Right lobe of liver (tissue), 6 donors: ENCODE data around the gene PNMA3. TPM values are rescaled to one million over a fixed set of nuclear protein-coding genes. Genes with fewer than 3 reads are reported as not detected.
"Not testable (repeated sequence)": the region's sequence is repeated elsewhere in the genome, so short reads cannot be mapped to it uniquely, and the experiment has no call there.

Experiments
- ATAC-seq, 4 donors: fragments of 200-7000 bp; cut with Tn5 transposase; one replicate each; pipeline ENCODE4 v1.9.1; 2020; ENCODE audit warnings: mild to moderate bottlenecking in 4 of 4, moderate library complexity in 4 of 4
- DNase-seq, 3 donors: peaks; one replicate each; pipeline ENCODE4 v3.0.0-alpha.2; 2020
- H3K27ac ChIP-seq, 3 donors: fragments of 200-600 bp; one replicate each; pipeline ENCODE4 v1.8.0; 2022
- H3K27me3 ChIP-seq, 2 donors: fragments of 200-600 bp; one replicate each; pipeline ENCODE4 v1.8.0; 2022
- H3K36me3 ChIP-seq, 4 donors: fragments of 200-600 bp; sonication (generic) in 1 of 4; one replicate each; pipeline versions ENCODE4 v1.5.1 to v1.8.0; 2017 to 2022; ENCODE audit warnings: control low read depth in 1 of 4
- H3K4me1 ChIP-seq, 4 donors: fragments of 200-600 bp; sonication (generic) in 1 of 4; one replicate each; pipeline versions ENCODE4 v1.5.1 to v1.8.0; 2017 to 2022; ENCODE audit warnings: control low read depth in 1 of 4
- H3K4me3 ChIP-seq, 3 donors: fragments of 200-600 bp; one replicate each; pipeline ENCODE4 v1.8.0; 2022
- H3K9me3 ChIP-seq, 4 donors: fragments of 200-600 bp; sonication (generic) in 1 of 4; one replicate each; pipeline versions ENCODE4 v1.5.1 to v1.8.0; 2017 to 2022; ENCODE audit warnings: control low read depth in 1 of 4
- POLR2A ChIP-seq: fragments of 450-650 bp; IDR thresholded peaks from one replicate; pipeline ENCODE4 v1.6.1; 2017; ENCODE audit warnings: antibody characterized with exemption, mild to moderate bottlenecking
- WGBS: methylation state at CpG from one replicate; pipeline ENCODE4 v1.1.6; 2018; ENCODE audit warnings: low coverage, low lambda C conversion rate; ENCODE audit not compliant: insufficient coverage; ENCODE audit errors: missing lambda C conversion rate; 5-methylcytosine and 5-hydroxymethylcytosine counted together
- intact Hi-C, 2 donors: fragments of 100-400 bp; cut with DNase I; formaldehyde crosslinking; loops; one replicate each; pipeline versions ENCODE4 v1.11.2 to v1.14.1; 2022
- total RNA-seq, 6 experiments: library from RNA; depleted of rRNA in 2 of 6; stranded (reverse); fragments of >200 nt in 2 of 6; fragmentation: NEBNext Ultra II Directional in 3 of 6; extraction: Animal tissue kit (Norgen Biotek cat#: 25700) in 3 of 6; gene quantifications; one replicate each; pipeline versions ENCODE4 v1.1.0 to v1.2.4, GENCODE V29; 2016 to 2023
- TF ChIP-seq, protein P1 (sequence below), 4 donors: fragments of 200-600 bp in 3 of 4; fragments of 450-650 bp in 1 of 4; IDR thresholded peaks; one replicate each; pipeline versions ENCODE4 v1.5.1 to v1.8.0; 2016 to 2022; ENCODE audit warnings: antibody characterized with exemption in 4 of 4, mild to moderate bottlenecking in 2 of 4
- donor health status: DM: no; HTN: yes; CAD: no.
- donor health status: DM: no; HTN: no; CAD: no.
- donor health status: DM: no; HTN: no; CAD: no.
- donor health status: DM: no; HTN: yes; CAD: no.
- donor health status: DM: no; HTN: yes; CAD: no.

PNMA3 gene
- total RNA-seq, 6 experiments from 2014 or later, result 0.09 to 0.74 (median 0.42) TPM; not detected in 2

DNA sequence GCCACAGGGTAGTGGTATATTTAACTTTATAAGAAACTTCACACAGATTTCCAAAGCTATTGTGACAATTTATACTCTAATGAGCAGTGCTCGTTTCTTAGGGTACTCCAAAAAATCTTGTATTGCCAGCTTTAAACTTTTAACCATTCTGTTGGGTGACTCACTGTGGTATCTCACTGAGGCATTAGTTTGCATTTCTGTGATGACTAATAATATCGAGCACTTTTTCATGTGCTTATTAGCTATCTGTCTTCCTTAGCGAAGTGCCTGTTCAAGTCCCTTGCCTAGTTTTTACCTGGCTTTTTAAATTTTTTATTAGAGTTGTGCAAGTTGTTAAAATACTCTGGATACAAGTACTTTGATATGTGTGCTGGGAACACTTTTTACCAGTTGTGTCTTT is 5.5 kb downstream of the PNMA3 start:
- no peak for ATAC-seq
- Histone ChIP-seq H3K4me3 (no peak overlapping the region), H3K36me3 (no peaks in the 10 kb centered on the region), H3K9me3 (no peaks in the 10 kb centered on the region), H3K27ac (no peak overlapping the region), H3K27me3 (no peaks in the 10 kb centered on the region), H3K4me1 (no peaks in the 10 kb centered on the region)
- 27% methylated on average over 3 of the region's 3 CpGs for WGBS
- intact Hi-C loops, result no loop called here
- no peak for DNase-seq
- TF ChIP-seq, protein P1, sequence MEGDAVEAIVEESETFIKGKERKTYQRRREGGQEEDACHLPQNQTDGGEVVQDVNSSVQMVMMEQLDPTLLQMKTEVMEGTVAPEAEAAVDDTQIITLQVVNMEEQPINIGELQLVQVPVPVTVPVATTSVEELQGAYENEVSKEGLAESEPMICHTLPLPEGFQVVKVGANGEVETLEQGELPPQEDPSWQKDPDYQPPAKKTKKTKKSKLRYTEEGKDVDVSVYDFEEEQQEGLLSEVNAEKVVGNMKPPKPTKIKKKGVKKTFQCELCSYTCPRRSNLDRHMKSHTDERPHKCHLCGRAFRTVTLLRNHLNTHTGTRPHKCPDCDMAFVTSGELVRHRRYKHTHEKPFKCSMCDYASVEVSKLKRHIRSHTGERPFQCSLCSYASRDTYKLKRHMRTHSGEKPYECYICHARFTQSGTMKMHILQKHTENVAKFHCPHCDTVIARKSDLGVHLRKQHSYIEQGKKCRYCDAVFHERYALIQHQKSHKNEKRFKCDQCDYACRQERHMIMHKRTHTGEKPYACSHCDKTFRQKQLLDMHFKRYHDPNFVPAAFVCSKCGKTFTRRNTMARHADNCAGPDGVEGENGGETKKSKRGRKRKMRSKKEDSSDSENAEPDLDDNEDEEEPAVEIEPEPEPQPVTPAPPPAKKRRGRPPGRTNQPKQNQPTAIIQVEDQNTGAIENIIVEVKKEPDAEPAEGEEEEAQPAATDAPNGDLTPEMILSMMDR (IDR thresholded peaks at IDR 0.05), result no peak
- TF ChIP-seq POLR2A, result no peak

DNA sequence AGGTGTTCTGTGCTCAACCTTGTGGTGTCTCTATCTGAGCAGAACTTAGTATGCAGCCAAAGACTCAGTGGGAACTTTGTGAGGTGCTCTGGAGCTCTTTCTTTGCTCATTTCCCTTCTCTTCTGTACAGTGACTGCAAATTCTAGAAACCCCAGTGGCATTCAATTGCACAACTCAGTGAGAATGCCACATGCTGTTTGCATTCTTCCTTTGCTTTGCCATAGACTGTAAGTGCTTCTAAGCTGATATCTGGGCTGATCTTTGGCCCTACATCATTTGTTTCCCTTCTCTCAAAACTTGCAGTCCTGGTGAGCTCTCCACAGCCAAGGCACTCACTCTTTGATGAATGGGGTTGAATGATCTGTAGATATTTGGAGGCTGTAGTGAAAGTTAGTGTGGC is 7.0 kb downstream of the PNMA3 start:
- Histone ChIP-seq H3K27me3 (no peaks in the 10 kb centered on the region), H3K4me3 (no peak overlapping the region), H3K4me1 (no peaks in the 10 kb centered on the region), H3K36me3 (no peaks in the 10 kb centered on the region), H3K27ac (no peak overlapping the region), H3K9me3 (no peaks in the 10 kb centered on the region)
- intact Hi-C loops, result no loop called here
- peak; percentile 32 to 77 (median 58) for ATAC-seq
- no peak for DNase-seq
- TF ChIP-seq POLR2A, result no peak
- TF ChIP-seq, protein P1 (IDR thresholded peaks at IDR 0.05), result no peak

DNA sequence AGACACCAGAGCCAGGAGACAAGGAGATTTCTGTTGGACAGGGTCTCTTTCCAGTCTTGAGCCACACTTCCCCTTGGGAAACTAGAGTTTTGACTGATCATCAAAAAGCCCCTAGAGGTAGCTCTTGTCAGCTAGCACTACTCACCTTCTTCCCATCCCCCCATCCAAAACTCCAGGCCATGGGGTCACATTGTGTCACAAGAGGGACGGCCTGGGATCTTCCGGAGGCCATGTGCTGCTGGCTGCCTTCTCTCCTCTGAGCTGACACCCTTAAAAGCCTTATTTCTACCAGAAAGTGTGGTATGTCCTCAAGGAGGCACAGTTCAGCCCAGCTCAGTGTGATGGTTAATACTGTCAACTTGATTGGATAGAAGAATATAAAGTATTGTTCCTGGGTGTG is 7.8 kb downstream of the PNMA3 start:
- no peaks in the 10 kb centered on the region for H3K36me3 ChIP-seq
- no peak overlapping the region for H3K4me3 ChIP-seq
- 21% methylated on average over 2 of the region's 2 CpGs for WGBS
- no peaks in the 10 kb centered on the region for H3K9me3 ChIP-seq
- no peaks in the 10 kb centered on the region for H3K27me3 ChIP-seq
- intact Hi-C loops, result no loop called here
- TF ChIP-seq, protein P1 (IDR thresholded peaks at IDR 0.05), result no peak
- TF ChIP-seq POLR2A, result no peak
- DNase-seq, result no peak
- H3K27ac ChIP-seq, result no peak overlapping the region
- peak in 1 of 4 donors; percentile 8 for ATAC-seq
- no peaks in the 10 kb centered on the region for H3K4me1 ChIP-seq

DNA sequence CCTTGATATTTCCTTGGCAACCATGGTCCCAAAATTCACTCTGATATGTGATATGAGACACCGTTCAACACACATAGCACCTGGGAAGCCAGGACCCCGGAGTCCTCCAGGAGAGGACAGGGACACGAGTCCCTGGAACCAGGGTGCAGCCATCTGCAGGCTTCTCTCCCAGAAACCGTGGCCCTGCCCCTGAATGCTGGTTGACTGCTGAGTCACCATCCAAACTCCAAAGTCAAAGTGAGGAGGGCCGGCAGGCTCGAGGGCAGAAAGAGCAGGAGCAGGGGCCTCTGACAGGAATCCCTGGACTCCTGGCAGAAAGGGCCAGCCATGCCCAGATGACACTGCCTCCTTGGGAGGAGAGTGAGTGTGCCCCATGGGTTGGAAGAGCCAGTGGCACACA is 9.1 kb downstream of the PNMA3 start:
- peak in 1 of 3 donors; percentile 33 for DNase-seq
- 17% methylated on average over 3 of the region's 6 CpGs for WGBS
- H3K36me3 ChIP-seq, result no peaks in the 10 kb centered on the region
- H3K4me3 ChIP-seq, result no peak overlapping the region
- no peak overlapping the region for H3K27ac ChIP-seq
- H3K9me3 ChIP-seq, result no peaks in the 10 kb centered on the region
- intact Hi-C loops, result no loop called here
- ATAC-seq, result peak in 2 of 4 donors; percentile 30 to 70
- no peak for TF ChIP-seq POLR2A
- TF ChIP-seq, protein P1 (IDR thresholded peaks at IDR 0.05), result no peak
- no peaks in the 10 kb centered on the region for H3K4me1 ChIP-seq
- no peaks in the 10 kb centered on the region for H3K27me3 ChIP-seq

DNA sequence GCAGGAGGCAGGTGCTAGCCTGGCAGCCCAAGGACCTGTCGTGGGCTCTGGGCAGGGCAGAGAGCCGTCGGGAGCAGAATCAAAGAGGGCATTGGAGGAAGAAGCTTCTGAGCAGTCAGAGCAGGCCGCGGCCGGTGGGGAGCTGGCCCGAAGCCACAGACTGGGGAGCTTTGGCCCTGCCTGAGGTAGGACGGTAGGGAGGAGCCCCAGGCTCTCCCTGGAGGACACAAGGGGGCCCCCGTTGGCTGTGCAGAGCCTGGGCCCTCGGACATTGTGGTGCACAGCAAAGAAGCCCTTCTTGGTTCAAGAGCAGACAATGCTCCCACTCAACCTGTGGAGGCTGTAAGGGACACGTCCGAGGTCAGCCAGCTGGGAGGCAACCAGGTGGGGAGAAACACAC is 10.1 kb downstream of the PNMA3 start:
- ATAC-seq, H3K4me3 ChIP-seq, intact Hi-C loops, H3K4me1 ChIP-seq, H3K9me3 ChIP-seq, H3K36me3 ChIP-seq, H3K27ac ChIP-seq, DNase-seq, H3K27me3 ChIP-seq: not testable (repeated sequence)
- no CpG with 5 or more reads among the region's 12 CpGs for WGBS

DNA sequence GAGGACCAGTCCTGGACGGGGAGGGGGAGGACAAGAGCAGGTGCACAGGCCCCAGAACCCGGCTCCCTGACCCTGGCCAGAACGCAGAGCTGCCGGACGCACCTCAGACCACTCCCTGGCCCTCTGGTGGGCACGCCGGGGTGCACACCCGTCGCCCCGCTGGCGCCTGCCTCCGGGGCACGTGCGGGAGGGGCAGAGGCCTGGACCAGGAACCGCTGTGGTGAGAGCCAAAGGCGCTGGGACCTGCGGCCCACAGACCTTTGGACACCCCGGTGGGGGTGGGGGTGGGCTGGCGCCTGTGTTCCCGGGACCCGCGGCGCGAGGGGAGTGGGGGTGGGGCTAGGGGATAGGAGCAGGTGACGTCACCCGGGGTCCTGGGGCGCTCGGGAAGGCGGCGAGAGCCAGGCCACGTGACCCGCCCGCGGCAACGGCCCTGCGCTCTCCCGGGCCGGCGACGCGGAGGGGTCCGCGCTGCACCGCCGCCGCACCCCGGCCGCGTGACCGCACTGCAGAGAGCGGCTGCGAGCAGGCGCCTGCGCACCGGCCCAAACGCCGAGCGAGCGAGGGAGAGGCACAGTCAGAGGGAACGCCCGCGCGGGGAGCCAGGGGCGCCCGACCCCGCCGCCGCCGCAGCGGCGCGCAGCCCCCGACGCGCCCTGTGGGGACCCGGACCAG is 15.8 kb downstream of the PNMA3 start, which contains the start of gene PNMA6A:
Gene PNMA6A (plus strand): TSS at position 546 of the 675 bp plus-strand sequence. CDS start 609 bp downstream, outside the sequence.
- intact Hi-C loops, H3K4me1 ChIP-seq: not testable (repeated sequence)
- no CpG with 5 or more reads among the region's 76 CpGs for WGBS

DNA sequence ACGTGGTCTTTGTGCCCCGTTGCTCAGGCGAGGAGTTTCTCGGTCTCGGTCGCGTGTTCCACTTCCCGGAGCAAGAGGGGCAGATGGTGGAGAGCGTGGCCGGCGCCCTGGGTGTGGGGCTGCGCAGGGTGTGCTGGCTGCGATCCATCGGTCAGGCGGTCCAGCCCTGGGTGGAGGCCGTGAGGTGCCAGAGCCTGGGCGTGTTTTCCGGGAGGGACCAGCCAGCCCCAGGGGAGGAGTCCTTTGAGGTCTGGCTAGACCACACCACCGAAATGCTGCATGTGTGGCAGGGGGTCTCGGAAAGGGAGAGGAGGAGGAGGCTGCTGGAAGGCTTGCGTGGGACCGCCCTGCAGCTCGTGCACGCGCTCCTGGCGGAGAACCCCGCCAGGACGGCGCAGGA is 17.1 kb downstream of the PNMA3 start:
- not testable (repeated sequence) for H3K4me1 ChIP-seq, H3K27me3 ChIP-seq
- no CpG with 5 or more reads among the region's 29 CpGs for whole genome bisulfite sequencing

More for the DNA sequence above, 15.8 kb downstream of the PNMA3 start, which contains the start of gene PNMA6A:
- peak; percentile 51 to 74 (median 65) for ATAC-seq
- H3K36me3 ChIP-seq, H3K27ac ChIP-seq, H3K9me3 ChIP-seq, H3K27me3 ChIP-seq, H3K4me3 ChIP-seq, DNase-seq: not testable (repeated sequence)

More for the DNA sequence above, 17.1 kb downstream of the PNMA3 start:
- ATAC-seq, H3K36me3 ChIP-seq, H3K9me3 ChIP-seq, H3K4me3 ChIP-seq, H3K27ac ChIP-seq, DNase-seq, intact Hi-C loops: not testable (repeated sequence)
